GM12872 (cell line): ENCODE results near the gene EIF4G2.

Source experiments
- CTCF ChIP-seq: IDR thresholded peaks from 3 replicates; pipeline ENCODE4 v1.5.1; 2011; ENCODE audit warnings: low read depth, mild to moderate bottlenecking, low read length, moderate library complexity; ENCODE audit not compliant: insufficient read depth

Gene EIF4G2

DNA sequence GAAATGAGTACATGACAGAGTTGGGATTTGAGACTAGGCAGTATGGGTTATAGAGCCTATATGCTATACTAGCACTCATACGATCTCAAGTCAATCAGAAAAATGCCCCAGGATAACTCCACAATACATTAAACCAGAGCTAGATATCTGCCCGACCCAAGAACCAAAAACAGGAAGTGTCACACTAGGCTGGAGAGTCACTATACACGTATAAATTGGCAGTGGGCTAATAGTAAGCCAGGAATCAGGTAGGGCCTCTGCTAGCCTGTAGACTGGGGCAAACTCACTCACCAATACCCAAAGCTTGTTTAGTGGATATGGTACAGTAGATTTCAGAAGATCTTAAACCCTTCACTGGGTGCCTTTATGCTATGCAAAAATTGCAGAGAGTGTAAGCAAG is 16.2 kb upstream of the EIF4G2 start:
- no peak for TF ChIP-seq CTCF

- TF ChIP-seq CTCF: no peak
Observed at GRCh38 chr11:10823152-10823579, 14.4 kb upstream of the EIF4G2 start.

DNA sequence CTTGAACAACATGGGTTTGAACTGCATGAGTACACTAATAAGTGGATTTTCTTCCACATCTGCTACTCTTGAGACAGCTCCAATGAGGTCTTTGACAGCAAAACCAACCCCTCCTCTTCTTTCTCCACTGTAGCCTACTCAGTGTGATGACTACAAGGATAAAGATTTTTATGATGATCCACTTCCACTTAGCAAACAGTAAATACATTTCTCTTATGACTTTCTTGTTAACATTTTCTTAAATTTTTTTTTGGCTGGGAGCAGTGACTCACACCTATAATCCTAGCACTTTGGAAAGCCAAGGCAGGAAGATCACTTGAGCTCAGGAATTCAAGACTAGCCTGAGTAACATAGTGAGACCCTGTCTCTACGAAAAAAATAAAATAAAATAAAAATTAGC is 9.9 kb upstream of the EIF4G2 start:
- no peak for TF ChIP-seq CTCF

DNA sequence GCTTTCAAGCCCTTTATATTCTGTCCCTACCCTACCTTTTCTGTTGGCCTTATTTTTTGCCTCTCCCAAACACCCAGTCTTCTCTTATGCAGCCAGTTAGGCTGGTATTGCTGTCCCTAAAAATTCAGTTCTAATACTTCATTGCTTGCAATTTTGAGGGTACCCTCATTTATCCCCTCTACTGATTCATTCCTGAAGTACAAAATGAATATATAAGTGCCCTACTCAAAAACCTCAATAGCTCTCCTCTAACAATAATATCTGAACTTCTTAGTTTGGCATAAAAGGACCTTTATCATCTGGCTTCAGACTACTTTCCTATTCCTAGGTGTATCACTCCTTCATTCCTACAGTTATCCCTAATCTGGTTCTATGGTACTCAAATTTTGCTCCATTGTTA is 5.2 kb upstream of the EIF4G2 start:
- no peak for TF ChIP-seq CTCF

DNA sequence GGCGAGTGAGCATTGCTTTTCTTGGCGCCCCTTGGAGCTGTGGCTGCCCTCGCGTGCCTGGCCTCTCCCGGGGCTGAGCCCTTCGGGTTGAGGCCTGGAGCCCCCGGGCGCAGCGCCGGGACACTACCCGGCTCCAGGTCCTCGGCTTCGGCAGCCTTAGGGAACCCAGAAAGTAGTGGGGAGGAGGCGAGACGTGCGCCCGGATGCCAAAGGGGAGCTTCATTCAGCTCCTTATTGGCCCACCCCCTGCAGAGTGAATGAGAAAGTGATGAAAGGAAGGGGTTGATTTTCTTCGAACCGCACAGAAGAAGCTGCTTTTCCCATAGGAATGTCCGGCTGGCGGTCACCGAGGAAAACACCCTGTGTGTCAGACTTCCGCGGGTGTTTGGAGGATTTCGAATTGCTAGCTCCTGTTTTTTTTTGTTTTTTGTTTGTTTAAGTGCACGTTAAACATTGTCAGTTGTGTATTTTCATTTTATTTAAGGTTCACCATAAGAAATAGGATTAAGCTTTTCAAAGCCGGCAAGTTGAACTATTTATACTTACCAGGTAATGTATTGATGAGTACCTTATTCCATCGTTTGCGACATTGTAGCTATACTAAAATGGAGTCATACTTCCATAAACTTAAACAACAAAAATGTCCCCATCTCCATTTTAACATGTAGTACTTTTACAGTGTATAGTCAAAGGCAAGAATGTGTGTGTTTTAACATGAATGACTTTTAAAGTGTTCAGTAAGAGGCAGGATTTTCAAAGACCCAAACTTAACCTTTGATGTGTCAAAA is 841 bp upstream of the EIF4G2 start:
- TF ChIP-seq CTCF: no peak

- TF ChIP-seq CTCF: no peak
Observed at GRCh38 chr11:10808235-10808552, 532 bp downstream of the EIF4G2 start.

GRCh38 chr11:10807493-10808234 is 1.1 kb downstream of the EIF4G2 start:
- TF ChIP-seq CTCF: no peak
